NCI-H1092 treated with DMSO at 0.1 percent for 48 hours (cell line): ENCODE results near the gene FARP2.
"Not testable (repeated sequence)": the region's sequence is repeated elsewhere in the genome, so short reads cannot be mapped to it uniquely, and the experiment has no call there.

ENCODE experiments used
- DNase-seq: peaks from one replicate; lab custom pipeline; 2025; lab: John Stamatoyannopoulos, UW

The FARP2 gene

GRCh38 chr2:241355983-241356870 is at the start of gene FARP2:
Gene FARP2 (plus strand): TSS chr2:241356285. CDS start chr2:241373108, 16,823 bp downstream.
- peak; percentile 95 for DNase-seq

- DNase-seq, result no peak
Observed at GRCh38 chr2:241307055-241307454, 49.0 kb upstream of the FARP2 start.

DNA sequence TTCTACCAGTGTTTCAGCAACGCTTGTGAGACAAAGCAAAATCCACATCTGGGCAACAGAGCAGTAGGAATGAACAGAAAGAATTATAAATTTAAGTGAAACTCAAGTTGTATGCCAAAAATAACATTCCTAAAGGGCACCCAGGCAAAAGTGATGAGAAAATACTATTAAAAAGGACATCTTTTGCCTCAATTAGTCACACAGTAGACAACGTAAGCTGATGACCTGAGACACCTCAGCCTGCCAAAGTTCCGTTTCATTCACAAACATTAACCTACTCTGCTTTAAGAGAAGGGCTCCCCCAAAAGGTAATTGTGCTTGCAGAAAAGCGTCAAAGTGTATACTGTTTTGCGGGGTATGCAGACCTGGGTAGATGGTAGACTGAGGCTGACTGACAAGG is 47.8 kb upstream of the FARP2 start:
- DNase-seq, result no peak

GRCh38 chr2:241308832-241309500 is 47.1 kb upstream of the FARP2 start:
- DNase-seq, result no peak

DNA sequence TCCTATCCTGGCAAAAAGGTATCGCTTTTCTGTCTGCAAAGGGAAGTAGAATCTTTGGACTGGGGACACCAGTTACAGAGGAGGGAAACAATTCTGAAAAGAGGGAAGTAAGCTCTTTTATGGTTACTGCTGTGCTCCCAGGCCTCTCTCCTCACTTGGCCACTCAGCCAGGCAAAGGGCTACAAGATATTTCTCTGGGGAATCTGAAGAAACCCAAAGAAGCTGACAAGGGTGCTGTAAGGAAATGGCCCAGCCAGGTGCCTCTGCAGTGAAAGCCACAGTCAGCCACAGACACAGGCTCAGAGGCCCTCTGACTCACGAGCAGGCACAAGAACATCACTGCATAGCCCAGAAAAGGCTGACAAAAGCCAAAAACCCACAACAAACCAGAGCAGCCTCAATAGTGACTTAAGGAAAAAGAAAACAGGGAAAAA is 46.4 kb upstream of the FARP2 start:
- no peak for DNase-seq

- no peak for DNase-seq
Observed at GRCh38 chr2:241310917-241311566, 45.0 kb upstream of the FARP2 start.

DNA sequence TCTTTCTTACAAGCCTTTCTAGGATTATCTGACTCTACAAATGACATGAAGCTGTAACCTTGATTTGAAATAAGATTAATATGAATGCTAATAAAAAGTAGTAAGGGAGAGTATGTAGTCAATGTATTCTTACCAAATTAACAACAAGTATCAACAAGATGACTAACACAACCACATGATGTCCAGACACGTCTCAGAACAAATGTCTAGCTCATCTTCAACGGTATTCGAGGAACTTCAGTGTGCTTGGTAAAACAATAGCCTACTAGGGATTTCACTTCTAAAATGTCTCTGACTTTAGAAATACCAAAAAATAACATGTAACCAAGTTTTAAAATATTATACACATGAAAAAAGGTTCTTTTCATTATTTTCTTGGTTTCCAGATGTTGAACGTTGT is 44.0 kb upstream of the FARP2 start:
- no peak for DNase-seq

GRCh38 chr2:241313543-241314095 is 42.5 kb upstream of the FARP2 start:
- no peak for DNase-seq

DNA sequence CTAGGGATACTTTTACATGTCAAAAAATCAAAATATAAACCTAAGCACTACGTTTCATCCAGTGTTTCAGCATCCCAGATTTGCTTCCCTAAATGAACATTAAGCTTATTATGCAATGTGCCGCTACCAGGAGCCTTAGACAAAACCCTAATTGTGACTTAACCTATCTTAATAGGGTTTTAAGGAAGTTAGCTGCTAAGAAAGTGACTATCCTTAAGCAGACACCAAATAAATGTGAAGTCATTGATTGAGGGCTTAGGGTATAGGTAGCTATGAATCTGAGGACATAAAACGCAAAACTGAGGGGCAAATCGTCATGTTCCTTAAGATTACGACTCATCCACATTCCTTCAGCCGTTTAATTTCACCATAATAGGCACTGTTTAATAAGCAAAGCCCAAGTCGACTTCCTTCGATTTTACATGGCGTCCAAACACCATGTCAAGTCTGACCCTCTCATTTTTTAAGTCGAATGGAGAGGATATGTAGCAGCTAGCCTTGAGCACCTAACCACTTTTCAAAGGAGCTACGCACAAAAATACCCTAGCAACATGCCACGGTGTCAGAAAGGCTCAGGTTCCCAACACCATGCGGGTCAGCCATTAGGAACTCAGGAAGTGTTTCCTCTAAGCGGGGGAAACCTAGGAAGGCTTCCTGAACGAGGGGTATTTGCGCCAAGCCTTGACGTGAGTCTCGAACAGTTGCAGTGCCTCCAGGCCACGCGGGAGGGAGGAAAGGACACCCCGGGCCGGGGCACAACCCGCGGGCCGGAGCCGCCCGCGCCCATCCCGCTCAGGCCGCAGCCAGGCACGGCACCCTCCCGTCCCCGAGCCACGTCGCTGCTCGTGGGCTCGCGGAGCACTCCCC is 41.6 kb upstream of the FARP2 start:
- no peak for DNase-seq

DNA sequence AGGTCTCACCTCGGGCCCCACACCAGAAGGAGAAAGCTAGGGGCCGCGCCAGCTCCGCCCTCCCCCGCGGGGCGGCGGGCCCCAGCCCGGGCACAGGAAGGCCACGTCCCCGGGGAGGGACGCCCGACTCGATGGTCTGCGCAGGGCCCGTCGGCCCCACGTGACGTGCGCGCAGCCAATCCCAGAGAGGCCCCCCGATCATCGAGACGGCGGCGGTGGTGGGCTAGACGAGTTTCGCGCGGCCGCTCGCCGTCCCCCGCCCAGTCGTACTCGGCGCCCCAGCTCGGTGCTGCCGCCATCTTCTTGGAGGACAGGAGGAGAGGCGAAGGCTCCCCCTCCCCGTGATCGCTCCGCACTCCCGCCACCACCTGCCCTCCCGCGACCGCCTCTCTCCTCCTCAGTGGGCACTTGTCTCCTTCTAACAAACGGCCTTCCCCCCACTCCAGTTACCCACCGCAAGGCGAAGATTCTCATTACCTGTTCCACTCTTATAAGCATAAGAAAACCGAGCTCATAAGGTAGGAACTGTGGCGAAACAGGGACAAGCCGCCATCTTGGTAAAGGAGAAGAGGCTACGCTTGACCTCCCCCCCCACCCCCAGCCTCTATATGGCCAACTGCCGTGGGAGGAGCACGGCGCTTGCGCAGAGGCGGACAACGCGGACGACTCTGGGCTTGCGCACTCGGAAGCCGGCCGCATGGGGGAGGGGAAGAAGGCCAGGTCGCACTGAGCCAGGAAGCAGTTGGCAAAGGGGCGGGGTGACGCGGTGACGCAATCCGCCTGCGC is 40.8 kb upstream of the FARP2 start, which contains the start of gene HDLBP:
Gene HDLBP, minus strand, starts transcription at position 580 of the 786 bp plus-strand sequence. CDS start 48,803 bp downstream, outside the sequence.
- peak; percentile 95 for DNase-seq

DNA sequence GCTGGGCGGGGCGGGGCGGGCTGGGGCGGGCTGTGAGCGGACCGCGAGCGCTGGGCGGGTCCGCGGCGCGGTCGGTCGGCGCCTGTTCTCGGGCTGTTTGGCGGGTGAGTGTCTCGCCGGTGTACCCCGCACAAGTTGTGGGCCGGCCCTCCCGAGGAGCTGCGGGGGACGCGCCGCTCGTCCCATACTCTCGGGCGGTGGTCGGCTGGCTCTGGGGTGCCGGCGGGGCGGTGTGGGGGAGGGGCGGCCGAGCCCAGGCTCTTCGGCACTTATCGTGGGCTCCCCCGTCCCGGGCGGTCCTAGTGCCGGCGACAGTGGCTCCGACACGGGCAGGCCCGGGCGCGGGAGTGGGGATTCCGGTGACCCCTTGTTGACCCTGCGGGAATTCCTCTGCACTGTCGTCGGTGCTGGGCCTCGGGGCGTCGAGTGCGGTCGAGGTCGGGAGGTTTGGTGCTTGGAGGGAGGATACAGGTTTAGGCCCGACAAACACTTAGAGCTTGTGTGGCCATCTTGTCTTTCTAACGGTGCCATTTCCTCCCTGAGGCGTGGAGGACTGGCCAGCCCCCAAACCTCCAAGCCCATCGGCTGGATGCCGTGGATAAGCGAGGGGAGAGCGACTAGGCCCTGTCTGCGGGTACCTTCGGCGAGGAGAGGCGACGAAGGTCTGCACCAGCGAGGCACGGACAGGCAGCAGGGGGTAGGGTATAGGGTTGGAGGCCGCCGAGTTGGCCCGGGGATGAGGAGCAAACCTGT is 40.0 kb upstream of the FARP2 start, which contains the start of gene SEPTIN2:
Gene SEPTIN2, plus strand, starts transcription at position 47 of the 753 bp plus-strand sequence. CDS start 8,308 bp downstream, outside the sequence.
- peak; percentile 37 for DNase-seq

- DNase-seq, result no peak
Observed at GRCh38 chr2:241316825-241317224, 39.3 kb upstream of the FARP2 start.

- DNase-seq, result no peak
Observed at GRCh38 chr2:241317391-241317790, 38.7 kb upstream of the FARP2 start.

- DNase-seq, result not testable (repeated sequence)
Observed at GRCh38 chr2:241318830-241319229, 37.3 kb upstream of the FARP2 start.

DNA sequence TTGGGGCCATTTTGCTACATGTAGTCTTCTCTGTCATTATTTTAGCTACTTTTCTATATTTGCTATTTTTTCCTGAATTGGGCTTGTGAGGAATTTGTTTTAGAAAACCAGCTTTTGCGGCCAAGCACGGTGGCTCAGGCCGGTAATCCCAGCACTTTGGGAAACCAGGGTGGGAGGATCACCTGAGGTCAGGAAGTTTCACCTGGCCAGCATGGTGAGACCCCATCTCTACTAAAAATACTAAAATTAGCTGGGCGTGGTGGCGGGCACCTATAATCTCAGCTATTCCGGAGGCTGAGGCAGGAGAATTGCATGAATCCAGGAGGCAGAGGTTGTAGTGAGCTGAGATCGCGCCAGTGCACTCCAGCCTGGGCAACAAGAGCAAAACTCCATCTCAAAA is 35.7 kb upstream of the FARP2 start:
- DNase-seq, result no peak

DNA sequence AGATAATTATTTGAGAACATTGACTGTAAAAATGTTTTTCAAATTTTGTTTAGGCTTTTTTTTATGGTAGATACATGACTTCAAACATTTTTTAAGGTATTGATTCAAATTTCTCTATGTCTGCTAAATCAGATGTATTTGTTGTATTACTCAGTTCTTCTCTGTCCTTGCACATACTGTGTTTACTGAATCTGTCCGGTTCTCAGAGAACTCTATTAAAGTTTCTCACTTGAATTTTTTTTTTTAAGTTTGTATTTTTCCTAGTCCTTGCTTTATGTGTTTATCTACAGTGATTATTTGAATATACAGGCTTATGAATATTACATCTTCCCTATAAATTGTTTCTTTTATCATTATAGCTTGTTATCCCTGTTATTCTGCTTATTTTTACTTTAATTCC is 35.1 kb upstream of the FARP2 start:
- DNase-seq, result no peak

DNA sequence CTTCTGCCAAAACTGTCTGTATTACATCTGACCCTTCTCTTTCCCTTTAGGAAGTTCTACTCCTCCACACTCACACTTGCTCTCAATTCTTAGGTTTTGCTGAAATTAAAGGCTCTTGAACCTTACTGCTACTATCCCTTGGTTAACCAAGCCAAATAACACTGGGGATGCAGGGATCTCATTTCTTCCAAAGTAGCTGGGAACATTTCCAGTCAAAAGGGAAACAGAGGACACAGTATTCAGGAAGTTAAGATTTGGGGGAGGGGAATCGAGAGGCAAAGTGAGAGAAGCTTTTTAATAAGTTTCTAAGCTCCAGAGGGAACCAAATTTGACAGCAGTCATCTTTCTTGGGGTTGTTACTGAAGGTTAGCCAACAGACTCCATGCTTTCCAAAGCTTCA is 34.2 kb upstream of the FARP2 start:
- DNase-seq, result no peak

- DNase-seq, result no peak
Observed at GRCh38 chr2:241323778-241324177, 32.3 kb upstream of the FARP2 start.

DNA sequence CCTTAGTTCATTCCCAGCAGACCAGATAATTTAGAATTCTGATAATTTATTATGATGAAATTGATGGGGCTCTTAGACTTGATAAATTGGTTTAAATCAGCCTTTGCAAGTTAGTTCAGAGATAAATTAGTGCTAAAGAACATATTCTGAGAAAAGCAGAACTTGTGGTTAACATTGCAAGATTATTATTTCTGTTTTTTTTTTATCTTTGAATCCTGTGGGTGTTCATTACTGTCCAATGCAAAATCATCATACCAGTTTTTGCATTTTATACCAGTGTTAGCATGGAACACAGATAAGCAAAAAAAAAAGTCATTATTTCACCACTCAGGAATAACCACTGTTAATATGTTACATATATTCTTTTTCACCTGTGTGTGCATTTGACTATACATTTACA is 31.3 kb upstream of the FARP2 start:
- no peak for DNase-seq

DNA sequence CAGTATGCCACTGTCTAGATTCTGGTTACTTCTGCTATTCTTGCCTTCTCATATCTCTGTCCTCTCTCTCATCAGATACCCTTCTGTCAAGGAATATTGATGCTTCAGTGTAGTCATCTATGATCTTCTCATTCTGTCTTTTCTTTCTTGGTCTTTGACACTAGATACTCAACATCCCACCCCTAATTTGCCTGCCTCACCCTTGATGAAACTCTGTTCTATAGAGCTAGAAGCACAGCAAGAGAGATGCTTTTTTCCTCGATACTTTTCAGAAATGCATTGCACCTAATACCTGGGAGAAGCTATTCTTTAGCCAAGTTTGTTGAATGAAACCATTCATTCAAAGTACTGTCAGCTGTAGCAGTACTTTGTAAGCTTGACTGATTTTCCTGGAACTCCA is 30.8 kb upstream of the FARP2 start:
- no peak for DNase-seq
